Caco-2 (cell line): Measurements from ENCODE around the gene SCP2. TPM values are rescaled to one million over a fixed set of nuclear protein-coding genes. Genes with fewer than 3 reads are reported as not detected.

Experiments
- BruUV-seq: library from RNA; stranded (reverse); fragments of 400-500 nt; replicated peaks from 2 replicates; lab custom pipeline; 2021; lab: Mats Ljungman, UMichigan
- CTCF ChIA-PET: fragments of 300-600 bp; sonication (Branson Sonifier 250); formaldehyde crosslinking; loops from one replicate; lab custom pipeline; 2022; ENCODE audit warnings: antibody characterized with exemption; lab: Charles Lee
- POLR2A ChIA-PET: fragments of 300-600 bp; sonication (Branson Sonifier 250); formaldehyde crosslinking; loops from one replicate; lab custom pipeline; 2022; ENCODE audit warnings: antibody characterized with exemption; lab: Charles Lee
- DNase-seq, 2 experiments: peaks; one replicate each; pipeline versions ENCODE4 v3.0.0 to v3.0.0-alpha.2; 2020 to 2022
- H3K27me3 ChIP-seq: replicated peaks from 2 replicates; pipeline ENCODE4 v1.6.0; 2011; ENCODE audit warnings: low read length; ENCODE audit not compliant: control insufficient read depth, insufficient read depth
- H3K36me3 ChIP-seq: 2 replicates; pipeline ENCODE4 v1.5.1; 2011; ENCODE audit warnings: low read length; ENCODE audit not compliant: control insufficient read depth, insufficient read depth
- H3K4me1 ChIP-seq: fragments of 250-450 bp; sonication (Bioruptor Pico); 2 replicates; pipeline ENCODE4 v1.5.1; 2020; ENCODE audit warnings: mild to moderate bottlenecking
- H3K4me3 ChIP-seq: 2 replicates; pipeline ENCODE4 v1.5.1; 2011; ENCODE audit warnings: low read depth, mild to moderate bottlenecking, control low read depth, low read length
- H3K9me3 ChIP-seq: fragments of 250-450 bp; sonication (Bioruptor Pico); 2 replicates; pipeline ENCODE4 v1.5.1; 2020; ENCODE audit warnings: mild to moderate bottlenecking, moderate library complexity
- H3K27ac Mint-ChIP-seq: one replicate; pipeline ENCODE4 v1.8.0; 2022; ENCODE audit warnings: mixed read lengths; ENCODE audit not compliant: unreplicated experiment
- H3K27me3 Mint-ChIP-seq: one replicate; pipeline ENCODE4 v1.8.0; 2022; ENCODE audit warnings: mixed read lengths; ENCODE audit not compliant: insufficient read depth, unreplicated experiment
- H3K36me3 Mint-ChIP-seq: one replicate; pipeline ENCODE4 v1.8.0; 2022; ENCODE audit warnings: mild to moderate bottlenecking, mixed read lengths; ENCODE audit not compliant: insufficient read depth, unreplicated experiment
- H3K4me1 Mint-ChIP-seq: one replicate; pipeline ENCODE4 v1.8.0; 2022; ENCODE audit warnings: low read depth, mixed read lengths; ENCODE audit not compliant: unreplicated experiment
- H3K4me3 Mint-ChIP-seq: one replicate; pipeline ENCODE4 v1.8.0; 2022; ENCODE audit warnings: mild to moderate bottlenecking, moderate library complexity, mixed read lengths; ENCODE audit not compliant: unreplicated experiment
- H3K9me3 Mint-ChIP-seq: one replicate; pipeline ENCODE4 v1.8.0; 2022; ENCODE audit warnings: mixed read lengths; ENCODE audit not compliant: unreplicated experiment
- CTCF ChIP-seq, 2 experiments: fragments of 200-600 bp in 1 of 2; IDR thresholded peaks; 1 replicate in 1 of 2; 2 replicates in 1 of 2; pipeline versions ENCODE4 v1.5.1 to v1.8.0; 2011 to 2022; ENCODE audit warnings: antibody characterized with exemption in 1 of 2, control low read depth in 1 of 2, inconsistent platforms in 1 of 2, low read depth in 1 of 2, low read length in 1 of 2, mild to moderate bottlenecking in 1 of 2, moderate library complexity in 1 of 2; ENCODE audit not compliant: insufficient read depth in 1 of 2, severe bottlenecking in 1 of 2, unreplicated experiment in 1 of 2
- intact Hi-C: fragments of 100-400 bp; cut with micrococcal nuclease; formaldehyde crosslinking; loops from one replicate; pipeline ENCODE4 v1.10.0; 2022; ENCODE audit not compliant: unreplicated experiment
- total RNA-seq: library from RNA; stranded (reverse); gene quantifications from 2 replicates; pipeline ENCODE4 v1.2.3, GENCODE V29; 2022

The SCP2 gene
- total RNA-seq, 1 experiment from 2014 or later = 67.0 TPM

- H3K9me3 Mint-ChIP-seq = no peaks in the 10 kb centered on the region
- H3K36me3 Mint-ChIP-seq = no peaks in the 10 kb centered on the region
- no peaks in the 10 kb centered on the region for H3K4me1 Mint-ChIP-seq
- H3K4me1 ChIP-seq = no peaks in the 10 kb centered on the region
- BruUV-seq = no TSS peak
- ChIA-PET CTCF (no interaction called here), POLR2A (no interaction called here)
- no peaks in the 10 kb centered on the region for H3K27me3 ChIP-seq
- H3K27me3 Mint-ChIP-seq = no peaks in the 10 kb centered on the region
- H3K4me3 ChIP-seq = no peak overlapping the region
- intact Hi-C loops = no loop called here
- no peaks in the 10 kb centered on the region for H3K36me3 ChIP-seq
- no peak for DNase-seq
- H3K9me3 ChIP-seq = no peaks in the 10 kb centered on the region
- no peak overlapping the region for H3K27ac Mint-ChIP-seq
- no peak for TF ChIP-seq CTCF (IDR thresholded peaks at IDR 0.05; ENCODE audit: insufficient read depth in 1 of 2, low read depth in 1 of 2, low read length in 1 of 2, severe bottlenecking in 1 of 2, unreplicated experiment in 1 of 2)
- H3K4me3 Mint-ChIP-seq = no peak overlapping the region
These were observed 136.9 kb downstream of the SCP2 start for GRCh38 chr1:53063744-53064515.

- Mint-ChIP-seq H3K36me3 (no peaks in the 10 kb centered on the region), H3K4me3 (no peak overlapping the region), H3K27me3 (no peaks in the 10 kb centered on the region), H3K9me3 (no peaks in the 10 kb centered on the region), H3K27ac (no peak overlapping the region), H3K4me1 (no peaks in the 10 kb centered on the region)
- H3K36me3 ChIP-seq = no peaks in the 10 kb centered on the region
- no peak for DNase-seq
- CTCF ChIA-PET = no interaction called here
- POLR2A ChIA-PET = no interaction called here
- no peaks in the 10 kb centered on the region for H3K4me1 ChIP-seq
- H3K27me3 ChIP-seq = no peaks in the 10 kb centered on the region
- no peak overlapping the region for H3K4me3 ChIP-seq
- H3K9me3 ChIP-seq = no peaks in the 10 kb centered on the region
- TF ChIP-seq CTCF (IDR thresholded peaks at IDR 0.05; ENCODE audit: insufficient read depth in 1 of 2, low read depth in 1 of 2, low read length in 1 of 2, severe bottlenecking in 1 of 2, unreplicated experiment in 1 of 2) = no peak
- intact Hi-C loops = loop anchor here (5.0 kb wide), 1 partner anchor 117 kb away; no protein-coding TSS in a partner anchor
- no TSS peak for BruUV-seq
These were observed 138.3 kb downstream of the SCP2 start for GRCh38 chr1:53065391-53065790.

DNA sequence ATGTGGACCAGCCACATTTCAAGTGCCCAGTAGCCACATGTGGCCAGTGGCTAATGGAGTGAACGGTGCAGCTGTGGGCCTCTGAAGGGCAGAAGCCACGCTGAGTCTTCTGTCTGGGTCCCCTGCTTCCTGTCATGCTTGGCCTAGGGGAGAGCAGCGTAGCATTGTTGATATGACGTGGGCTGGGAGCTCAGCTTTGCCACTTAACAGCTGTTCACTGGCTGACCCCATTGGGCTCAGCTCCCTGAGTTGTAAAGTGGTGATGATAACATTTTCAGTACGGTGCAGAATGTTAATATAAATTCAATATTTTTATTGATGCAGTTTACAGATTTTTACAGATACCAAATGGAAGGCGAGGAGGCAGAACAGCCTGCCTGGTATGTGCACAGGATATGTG is 139.4 kb downstream of the SCP2 start:
- Histone ChIP-seq H3K9me3 (no peaks in the 10 kb centered on the region), H3K36me3 (no peaks in the 10 kb centered on the region), H3K27me3 (no peaks in the 10 kb centered on the region), H3K4me1 (no peaks in the 10 kb centered on the region), H3K4me3 (no peak overlapping the region)
- intact Hi-C loops = loop anchor here (5.0 kb wide), 1 partner anchor 116 kb away; no protein-coding TSS in a partner anchor
- H3K36me3 Mint-ChIP-seq = no peaks in the 10 kb centered on the region
- no peak for TF ChIP-seq CTCF (IDR thresholded peaks at IDR 0.05; ENCODE audit: insufficient read depth in 1 of 2, low read depth in 1 of 2, low read length in 1 of 2, severe bottlenecking in 1 of 2, unreplicated experiment in 1 of 2)
- H3K27me3 Mint-ChIP-seq = no peaks in the 10 kb centered on the region
- H3K4me3 Mint-ChIP-seq = no peak overlapping the region
- H3K9me3 Mint-ChIP-seq = no peaks in the 10 kb centered on the region
- ChIA-PET POLR2A (no interaction called here), CTCF (no interaction called here)
- no peak overlapping the region for H3K27ac Mint-ChIP-seq
- no peak for DNase-seq
- no peaks in the 10 kb centered on the region for H3K4me1 Mint-ChIP-seq
- no TSS peak for BruUV-seq
